ENCODE results near the gene ASNSD1.

ASNSD1 gene

DNA sequence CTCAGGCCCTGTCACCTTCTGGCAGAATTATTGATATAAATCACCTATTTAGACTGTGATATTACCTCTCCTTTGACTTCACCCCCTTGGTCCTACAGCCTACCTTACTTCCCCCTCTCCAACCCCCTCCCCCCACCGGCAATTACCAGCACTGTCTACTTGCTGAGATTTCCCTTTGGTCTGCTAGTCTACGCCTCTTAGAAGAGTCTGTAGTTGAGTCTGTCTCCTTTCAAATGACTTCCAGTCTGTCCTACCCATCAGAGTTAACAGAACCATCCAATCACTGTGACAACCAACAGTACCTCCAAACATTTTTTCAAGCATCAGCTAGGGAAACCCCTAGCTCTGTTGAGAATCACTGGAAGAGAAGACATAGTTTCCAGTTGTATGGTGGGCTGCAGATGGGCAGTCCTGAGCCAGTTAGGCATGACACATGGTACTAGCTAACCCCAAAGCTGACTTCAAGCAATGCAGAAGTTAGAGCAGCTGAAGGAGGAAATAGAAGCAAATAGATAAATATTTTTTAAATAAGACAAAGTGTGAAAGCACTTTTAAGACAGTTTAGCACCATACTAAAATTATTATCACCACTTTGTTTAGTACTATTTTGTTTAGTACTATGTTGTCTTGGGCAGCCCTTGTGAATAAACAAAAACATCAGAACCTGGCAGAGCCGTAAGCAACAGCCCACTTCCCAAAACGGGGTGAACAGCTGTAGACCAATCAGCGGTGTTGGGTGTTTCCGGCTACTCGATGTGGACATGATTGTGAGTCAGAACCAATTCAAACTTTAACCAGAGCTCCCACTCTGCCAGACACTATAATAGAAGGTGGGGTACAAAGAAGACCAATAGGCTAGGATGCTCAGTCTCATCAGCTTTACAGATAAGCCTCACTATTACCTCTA lies 2.7 kb upstream of the ASNSD1 start:
- H2AFZ ChIP-seq (ENCODE audit: low read length) = peak overlapping the region; percentile 71
- peak overlapping the region; percentile 69 for H3K4me2 ChIP-seq (ENCODE audit: low read depth, low read length, poor library complexity, severe bottlenecking)
- H3F3A ChIP-seq (ENCODE audit: low read depth) = 0 out of 2 replicates have a peak, but pooled peaks cover 3% of the 10 kb centered on the region
- peak overlapping the region; percentile 37 for H3K9ac ChIP-seq (ENCODE audit: low read depth, low read length, poor library complexity, severe bottlenecking)
- no peaks in the 10 kb centered on the region for H3K9me3 ChIP-seq (ENCODE audit: insufficient read depth, low read depth, low read length)
- peak overlapping the region; percentile 58 for H3K4me3 ChIP-seq (ENCODE audit: low read length, poor library complexity, severe bottlenecking)
- no peaks in the 10 kb centered on the region for H3K36me3 ChIP-seq (ENCODE audit: insufficient read depth, low read length)
- no peaks in the 10 kb centered on the region for H3K27me3 ChIP-seq (ENCODE audit: insufficient read depth, low read length, poor library complexity, severe bottlenecking)
- TF ChIP-seq, protein P1, sequence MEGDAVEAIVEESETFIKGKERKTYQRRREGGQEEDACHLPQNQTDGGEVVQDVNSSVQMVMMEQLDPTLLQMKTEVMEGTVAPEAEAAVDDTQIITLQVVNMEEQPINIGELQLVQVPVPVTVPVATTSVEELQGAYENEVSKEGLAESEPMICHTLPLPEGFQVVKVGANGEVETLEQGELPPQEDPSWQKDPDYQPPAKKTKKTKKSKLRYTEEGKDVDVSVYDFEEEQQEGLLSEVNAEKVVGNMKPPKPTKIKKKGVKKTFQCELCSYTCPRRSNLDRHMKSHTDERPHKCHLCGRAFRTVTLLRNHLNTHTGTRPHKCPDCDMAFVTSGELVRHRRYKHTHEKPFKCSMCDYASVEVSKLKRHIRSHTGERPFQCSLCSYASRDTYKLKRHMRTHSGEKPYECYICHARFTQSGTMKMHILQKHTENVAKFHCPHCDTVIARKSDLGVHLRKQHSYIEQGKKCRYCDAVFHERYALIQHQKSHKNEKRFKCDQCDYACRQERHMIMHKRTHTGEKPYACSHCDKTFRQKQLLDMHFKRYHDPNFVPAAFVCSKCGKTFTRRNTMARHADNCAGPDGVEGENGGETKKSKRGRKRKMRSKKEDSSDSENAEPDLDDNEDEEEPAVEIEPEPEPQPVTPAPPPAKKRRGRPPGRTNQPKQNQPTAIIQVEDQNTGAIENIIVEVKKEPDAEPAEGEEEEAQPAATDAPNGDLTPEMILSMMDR (conservative IDR thresholded peaks at IDR 0.05; ENCODE audit: low read length) = no peak
- H3K9me2 ChIP-seq (replicated peaks; ENCODE audit: low read depth, low read length) = no peaks in the 10 kb centered on the region
- peaks cover 20% of the 10 kb centered on the region for H3K79me2 ChIP-seq (ENCODE audit: insufficient read depth, low read length)
- H4K20me1 ChIP-seq (ENCODE audit: insufficient read depth, low read length, poor library complexity, severe bottlenecking) = peaks cover 10% of the 10 kb centered on the region
- H3K4me1 ChIP-seq (ENCODE audit: insufficient read depth, low read length, poor library complexity, severe bottlenecking) = peaks cover 28% of the 10 kb centered on the region

DNA sequence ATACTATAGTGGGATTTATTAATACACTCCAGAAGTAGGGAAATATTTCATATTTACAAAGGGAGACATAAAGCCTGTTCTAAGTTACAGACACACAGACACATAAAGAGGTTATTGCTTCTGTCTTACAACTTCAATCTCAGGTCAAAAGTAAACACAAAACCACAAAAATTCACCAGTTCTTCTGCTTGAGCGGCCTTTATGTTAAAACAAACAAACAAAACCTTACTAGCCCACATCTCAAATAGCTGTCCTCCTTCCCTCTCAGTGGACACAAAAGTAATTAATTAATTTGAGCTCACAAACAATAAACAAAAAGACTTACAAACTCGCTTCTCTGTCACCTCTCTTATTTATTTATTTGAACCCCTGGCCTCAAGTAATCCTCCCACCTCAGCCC lies 1.5 kb upstream of the ASNSD1 start:
- H3K36me3 ChIP-seq (ENCODE audit: insufficient read depth, low read length) = no peaks in the 10 kb centered on the region
- H3K27me3 ChIP-seq (ENCODE audit: insufficient read depth, low read length, poor library complexity, severe bottlenecking) = no peaks in the 10 kb centered on the region
- H4K20me1 ChIP-seq (ENCODE audit: insufficient read depth, low read length, poor library complexity, severe bottlenecking) = peaks cover 12% of the 10 kb centered on the region
- no peaks in the 10 kb centered on the region for H3K9me2 ChIP-seq (replicated peaks; ENCODE audit: low read depth, low read length)
- no peak overlapping the region for H3K4me2 ChIP-seq (ENCODE audit: low read depth, low read length, poor library complexity, severe bottlenecking)
- H3K4me3 ChIP-seq (ENCODE audit: low read length, poor library complexity, severe bottlenecking) = no peak overlapping the region
- H3F3A ChIP-seq (ENCODE audit: low read depth) = 0 out of 2 replicates have a peak, but pooled peaks cover 3% of the 10 kb centered on the region
- H3K9me3 ChIP-seq (ENCODE audit: insufficient read depth, low read depth, low read length) = no peaks in the 10 kb centered on the region
- peaks cover 38% of the 10 kb centered on the region for H3K4me1 ChIP-seq (ENCODE audit: insufficient read depth, low read length, poor library complexity, severe bottlenecking)
- H3K79me2 ChIP-seq (ENCODE audit: insufficient read depth, low read length) = peaks cover 30% of the 10 kb centered on the region
- TF ChIP-seq, protein P1 (conservative IDR thresholded peaks at IDR 0.05; ENCODE audit: low read length) = no peak
- no peak for TF ChIP-seq EZH2phosphoT487 (IDR thresholded peaks at IDR 0.05; ENCODE audit: borderline replicate concordance)
- H3K9ac ChIP-seq (ENCODE audit: low read depth, low read length, poor library complexity, severe bottlenecking) = no peak overlapping the region
- H2AFZ ChIP-seq (ENCODE audit: low read length) = no peak overlapping the region

DNA sequence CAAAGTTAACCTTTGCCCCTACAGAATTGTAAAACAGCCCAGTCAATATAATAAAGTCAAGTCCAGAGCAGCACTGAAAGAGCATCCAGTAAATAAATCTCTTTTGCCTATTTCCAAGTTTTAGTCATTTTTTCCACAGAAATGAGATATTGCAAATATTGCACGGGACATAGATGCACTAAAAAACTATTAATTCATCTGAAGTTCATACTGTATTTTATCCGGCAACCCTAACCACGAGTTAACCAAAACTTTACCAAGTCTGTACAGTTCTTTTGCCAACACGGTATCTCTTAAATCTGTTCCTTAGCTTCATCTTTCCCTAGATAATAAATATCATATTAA lies 484 bp upstream of the ASNSD1 start:
- Histone ChIP-seq H3K79me2 (ENCODE audit: insufficient read depth, low read length) (peaks cover 35% of the 10 kb centered on the region), H3K4me1 (ENCODE audit: insufficient read depth, low read length, poor library complexity, severe bottlenecking) (peaks cover 43% of the 10 kb centered on the region), H3K4me2 (ENCODE audit: low read depth, low read length, poor library complexity, severe bottlenecking) (no peak overlapping the region), H3K27me3 (ENCODE audit: insufficient read depth, low read length, poor library complexity, severe bottlenecking) (no peaks in the 10 kb centered on the region), H3K9ac (ENCODE audit: low read depth, low read length, poor library complexity, severe bottlenecking) (no peak overlapping the region), H3K9me3 (ENCODE audit: insufficient read depth, low read depth, low read length) (no peaks in the 10 kb centered on the region), H2AFZ (ENCODE audit: low read length) (no peak overlapping the region), H3F3A (ENCODE audit: low read depth) (0 out of 2 replicates have a peak, but pooled peaks cover 3% of the 10 kb centered on the region), H3K36me3 (ENCODE audit: insufficient read depth, low read length) (no peaks in the 10 kb centered on the region), H4K20me1 (ENCODE audit: insufficient read depth, low read length, poor library complexity, severe bottlenecking) (peaks cover 18% of the 10 kb centered on the region), H3K4me3 (ENCODE audit: low read length, poor library complexity, severe bottlenecking) (no peak overlapping the region), H3K9me2 (replicated peaks; ENCODE audit: low read depth, low read length) (no peaks in the 10 kb centered on the region)
- no peak for TF ChIP-seq EZH2phosphoT487 (IDR thresholded peaks at IDR 0.05; ENCODE audit: borderline replicate concordance)
- TF ChIP-seq, protein P1 (conservative IDR thresholded peaks at IDR 0.05; ENCODE audit: low read length) = no peak

Data from Loucy (cell line).